NCI-H1417 treated with DMSO at 0.1 percent for 48 hours (cell line): Measurements from ENCODE around the gene ARMH2.
"Not testable (repeated sequence)": the region's sequence is repeated elsewhere in the genome, so short reads cannot be mapped to it uniquely, and the experiment has no call there.

Experiments used
- DNase-seq: peaks from one replicate; lab custom pipeline; 2025; lab: John Stamatoyannopoulos, UW

Gene ARMH2

DNA sequence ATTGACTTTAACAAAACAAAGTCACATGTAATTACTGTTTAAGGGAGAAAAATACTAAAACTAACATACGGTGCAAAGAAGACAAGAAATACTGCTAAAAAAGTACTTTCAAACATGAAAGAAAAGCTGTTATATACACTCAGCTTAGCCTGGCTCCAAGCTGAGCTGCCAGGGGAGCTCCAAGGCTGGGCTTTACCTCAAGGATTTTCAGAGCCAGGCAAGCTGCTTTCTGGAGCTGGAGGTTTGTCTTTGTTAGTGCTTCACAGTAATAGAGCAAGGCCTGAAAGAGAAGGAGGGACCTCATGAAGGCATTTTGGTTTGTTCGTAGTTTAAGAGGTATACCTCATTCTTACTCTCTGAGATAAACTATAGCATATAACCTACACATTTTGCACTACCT, 19.6 kb upstream of the ARMH2 start:
- DNase-seq = no peak

DNA sequence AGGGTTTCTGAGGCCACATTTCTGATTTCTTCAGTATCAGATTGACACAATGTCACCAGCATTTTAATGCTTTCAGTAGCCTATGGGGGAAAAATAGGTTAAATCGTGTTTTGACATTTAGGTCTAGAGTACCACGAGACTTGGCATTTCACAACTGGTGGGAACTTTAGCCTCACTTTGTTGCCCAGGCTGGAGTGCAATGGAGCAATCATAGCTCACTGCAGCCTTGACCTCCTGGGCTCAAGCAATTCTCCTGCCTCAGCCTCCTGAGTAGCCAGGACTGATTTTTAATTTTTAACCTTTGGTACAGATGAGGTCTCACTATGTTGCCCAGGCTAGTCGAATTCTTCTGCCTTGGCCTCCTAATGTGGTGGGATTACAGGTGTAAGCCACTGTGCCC, 11.0 kb upstream of the ARMH2 start:
- DNase-seq = no peak

DNA sequence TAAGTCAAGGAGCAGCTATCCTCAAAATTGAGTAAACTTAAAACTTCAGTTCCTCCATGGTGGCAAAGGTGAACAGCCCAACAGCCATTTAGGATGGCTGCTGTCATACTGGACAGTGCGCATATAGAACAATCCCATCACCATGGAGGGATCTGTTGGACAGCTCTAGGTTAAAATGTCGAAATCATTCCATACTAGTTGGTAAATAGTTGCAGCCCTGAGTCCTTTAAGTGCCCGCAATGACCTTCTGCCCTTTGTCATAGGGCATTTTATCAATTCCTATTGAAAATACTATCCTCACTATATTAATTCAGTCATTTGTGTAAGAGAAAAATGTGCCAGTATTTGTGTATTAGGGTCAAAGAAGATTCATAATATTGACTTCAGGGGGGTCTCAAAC, 8.9 kb upstream of the ARMH2 start:
- DNase-seq = no peak

DNA sequence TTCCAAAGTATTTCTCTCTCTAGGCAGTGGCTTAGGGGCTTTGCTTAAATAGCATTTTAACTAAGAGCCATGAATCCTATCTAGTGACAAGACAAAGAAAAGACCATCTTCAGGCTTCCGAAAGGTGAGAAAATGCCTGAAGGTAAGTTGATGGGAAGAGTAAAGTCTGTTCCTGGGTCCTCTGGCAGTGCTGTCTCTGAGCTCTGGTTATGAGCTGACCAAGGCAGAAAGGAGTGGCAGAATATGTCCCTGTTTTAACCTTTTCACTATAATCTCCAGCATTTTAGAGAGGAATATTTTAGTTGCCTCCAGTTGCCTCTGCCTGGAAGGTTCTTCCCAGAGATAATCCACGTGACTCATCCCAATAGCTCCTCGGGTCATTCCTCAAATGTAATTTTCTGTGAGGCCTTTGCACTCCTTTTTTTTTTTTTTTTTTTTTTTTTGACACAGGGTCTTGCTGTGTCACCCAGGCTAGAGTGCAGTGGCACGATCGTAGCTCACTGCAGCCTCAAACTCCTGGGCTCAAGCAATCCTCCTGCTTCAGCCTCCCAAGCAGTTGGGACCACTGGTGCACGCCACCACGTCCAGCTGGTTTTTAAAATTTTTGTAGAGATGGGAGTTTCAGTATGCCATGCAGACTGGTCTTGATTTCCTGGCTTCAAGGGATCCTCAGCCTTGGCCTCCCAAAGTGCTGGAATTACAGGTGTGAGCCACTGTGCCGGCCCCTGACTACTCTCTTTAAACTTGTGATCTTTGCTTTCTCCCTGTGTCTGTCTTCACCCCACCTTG, 3.7 kb upstream of the ARMH2 start:
- DNase-seq = no peak

DNA sequence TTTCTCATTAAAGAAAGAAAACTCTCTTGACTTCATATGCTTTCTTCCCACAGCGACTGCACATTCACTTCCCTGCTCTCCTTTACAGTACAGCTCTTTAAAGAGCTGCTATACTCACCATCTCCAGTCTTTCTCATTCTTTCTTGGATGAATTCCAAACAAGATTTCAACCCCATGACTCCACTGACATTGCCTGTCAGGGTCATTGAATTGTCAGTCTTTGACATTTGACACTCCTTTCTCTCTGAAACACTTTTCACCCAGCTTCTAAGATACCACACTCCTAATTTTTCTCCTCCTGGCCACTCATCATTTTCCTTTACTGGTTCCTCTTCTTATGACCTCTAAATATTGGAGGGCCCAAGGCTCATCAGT, 811 bp upstream of the ARMH2 start:
- DNase-seq = no peak

DNA sequence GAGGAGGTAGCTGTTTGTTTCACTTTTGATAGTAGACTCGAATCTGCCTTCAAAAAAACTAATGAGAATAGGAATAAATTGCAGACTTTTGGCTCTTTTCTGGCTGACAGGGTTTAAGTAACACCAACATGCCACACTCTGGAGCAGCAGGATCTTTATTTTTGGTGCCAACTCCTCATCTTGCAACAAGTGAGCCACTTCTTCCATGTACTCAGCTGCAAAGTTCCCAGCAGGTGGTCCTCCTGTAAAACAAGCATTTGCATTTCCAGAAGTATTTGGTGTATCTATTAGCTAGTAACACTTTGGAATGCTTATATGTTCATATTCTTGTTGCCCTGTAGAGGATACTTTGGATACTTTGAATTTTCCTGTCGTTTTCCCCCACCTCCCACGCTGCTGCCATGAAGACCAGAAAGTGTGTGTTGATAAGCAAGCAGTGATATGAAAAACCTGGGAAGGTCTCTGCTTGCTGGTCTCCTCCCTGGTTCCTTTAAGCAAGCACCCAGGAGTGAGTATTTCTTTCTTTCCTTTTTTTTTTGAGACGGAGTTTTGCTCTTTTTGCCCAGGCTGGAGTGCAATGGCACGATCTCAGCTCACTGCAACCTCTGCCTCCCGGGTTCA, 1.0 kb downstream of the ARMH2 start:
- no peak for DNase-seq

DNA sequence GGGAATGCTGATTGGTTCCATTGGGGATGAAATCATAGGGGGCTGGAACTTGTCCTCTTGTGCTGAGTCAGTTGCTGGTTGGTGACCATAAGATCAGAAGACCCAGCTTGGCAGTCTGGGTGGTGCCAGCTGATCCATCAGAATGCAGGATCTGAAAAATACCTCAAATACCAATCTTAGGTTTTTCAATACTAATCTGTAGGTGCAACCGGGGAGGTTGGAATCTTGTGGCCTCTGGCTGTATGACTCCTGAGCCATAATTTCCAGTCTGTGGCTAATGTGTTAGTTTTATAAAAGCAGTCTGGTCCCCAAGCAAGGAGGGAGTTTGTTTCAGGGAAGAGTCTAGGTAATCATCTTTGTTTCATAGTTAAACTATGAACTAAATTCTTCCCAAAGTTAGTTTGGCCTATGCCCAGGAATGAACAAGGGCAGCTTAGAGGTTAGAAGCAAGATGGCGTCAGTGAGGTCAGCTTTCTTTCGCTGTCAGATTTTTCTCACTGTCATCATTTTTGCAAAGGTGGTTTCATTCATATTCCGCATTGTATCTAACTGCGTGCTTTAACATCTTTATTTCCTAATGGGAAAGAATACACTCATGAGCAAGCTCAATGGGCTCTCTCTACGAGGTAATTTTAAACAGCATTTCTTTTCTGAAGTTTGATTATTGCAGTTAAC, 2.0 kb downstream of the ARMH2 start:
- no peak for DNase-seq

DNA sequence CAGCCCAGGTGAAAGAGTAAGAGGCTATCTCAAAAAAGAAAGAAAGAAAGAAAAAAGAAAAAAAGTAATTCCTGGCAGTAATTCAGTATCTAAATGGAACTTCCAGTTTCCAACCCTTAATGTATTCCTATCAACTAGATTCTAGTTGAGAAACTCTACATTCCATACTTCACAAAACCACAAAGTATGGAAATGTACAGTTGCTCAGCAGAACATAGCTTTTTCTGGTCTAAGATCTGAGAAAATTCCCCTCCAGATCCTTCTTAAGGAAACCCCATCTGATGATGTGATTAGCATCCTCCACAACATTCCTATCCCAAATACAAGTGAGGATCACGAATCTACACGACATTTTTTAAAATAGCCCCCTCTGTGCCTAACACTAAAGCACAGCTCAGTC, 3.6 kb downstream of the ARMH2 start:
- DNase-seq = no peak

DNA sequence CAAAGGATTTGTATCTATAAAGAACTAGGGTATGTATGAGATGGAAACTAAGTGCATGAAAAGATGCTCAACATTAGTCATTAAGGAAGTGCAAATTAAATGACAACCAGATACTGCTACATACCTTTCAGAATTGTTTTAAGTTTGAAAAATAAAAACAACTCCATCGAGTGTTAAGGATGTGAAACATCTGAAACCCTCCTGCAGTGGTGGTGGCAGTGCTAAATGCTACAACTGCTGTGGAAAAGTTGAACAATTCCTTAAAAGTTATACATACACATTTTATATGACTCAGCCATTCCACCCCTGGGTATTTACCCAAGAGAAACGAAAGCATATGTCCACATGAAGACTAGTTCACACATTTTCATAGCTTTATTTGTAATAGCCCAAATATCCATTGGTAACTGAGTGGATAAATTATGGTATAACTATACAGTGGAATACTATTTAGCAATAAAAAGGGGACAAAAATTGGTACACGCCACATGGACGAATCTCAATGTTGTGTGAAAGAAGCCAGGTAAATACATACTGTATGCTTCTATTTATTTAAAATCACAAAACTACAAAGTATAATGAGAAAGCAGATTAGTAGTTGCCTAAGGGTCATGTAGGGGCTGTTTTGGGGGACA, 10.6 kb downstream of the ARMH2 start:
- DNase-seq = no peak

DNA sequence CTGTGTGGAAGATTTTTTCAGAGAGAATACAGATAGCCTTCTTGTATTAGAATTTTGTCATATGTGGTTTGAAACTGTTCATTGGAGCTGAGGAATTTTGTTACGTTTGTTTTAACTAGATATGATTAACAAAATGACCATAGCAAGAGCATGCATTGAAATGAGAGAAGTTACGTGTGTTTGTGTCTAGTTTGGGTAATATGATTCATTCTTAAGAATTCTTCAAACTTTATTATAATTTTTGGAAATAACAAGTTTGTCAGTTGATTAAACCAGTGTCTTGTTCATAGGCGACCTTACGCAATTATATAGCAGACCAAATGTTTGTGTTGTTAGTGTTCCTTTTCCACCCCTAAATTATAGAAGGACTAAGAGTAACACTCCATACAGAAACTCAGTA, 18.5 kb downstream of the ARMH2 start:
- no peak for DNase-seq

DNA sequence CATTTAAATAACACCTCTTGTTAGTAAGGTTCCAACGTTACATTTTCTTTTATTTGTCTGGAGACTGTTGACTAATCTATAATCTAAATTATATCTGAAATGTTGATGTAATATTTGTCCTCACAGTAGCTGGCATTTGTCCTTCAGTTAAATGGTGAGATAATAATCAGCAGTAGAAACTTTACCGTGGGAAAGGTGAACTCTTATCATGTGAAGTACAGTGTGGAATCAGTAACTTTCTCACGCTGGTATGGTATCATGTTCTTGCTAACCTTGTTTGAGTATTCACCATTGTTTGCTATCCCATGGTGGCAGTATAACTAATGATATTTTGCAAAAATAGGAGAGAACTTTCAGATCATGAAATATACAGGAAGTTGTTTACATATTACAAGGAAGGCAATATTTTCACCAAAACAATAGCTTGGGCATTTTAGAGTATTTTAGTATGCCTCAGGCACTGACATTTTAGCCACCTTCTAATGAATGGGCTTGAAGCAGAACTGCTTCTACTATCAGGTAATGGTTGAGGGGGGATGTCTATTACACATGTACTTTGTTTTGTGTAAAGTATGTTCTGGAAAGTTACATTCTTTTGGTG, 19.2 kb downstream of the ARMH2 start:
- no peak for DNase-seq

DNA sequence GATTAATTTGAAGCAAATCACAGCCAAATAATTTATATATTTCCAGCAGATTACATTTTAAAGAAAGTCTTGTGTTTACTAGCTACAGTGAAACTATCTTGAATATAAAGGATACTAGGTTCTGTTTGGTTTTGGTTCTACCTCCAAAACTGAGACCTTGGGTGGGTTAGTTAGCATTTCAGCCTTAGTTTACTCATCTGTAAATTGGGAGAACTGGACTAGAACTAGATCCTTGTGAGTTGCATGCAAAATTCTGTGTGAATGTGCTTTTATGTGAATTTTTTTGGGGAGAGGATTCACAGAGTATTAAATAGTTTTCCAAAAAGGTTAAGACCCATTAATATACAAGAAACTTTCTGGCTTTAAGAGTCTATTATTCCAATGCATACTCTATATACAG, 19.8 kb downstream of the ARMH2 start:
- DNase-seq = no peak

DNA sequence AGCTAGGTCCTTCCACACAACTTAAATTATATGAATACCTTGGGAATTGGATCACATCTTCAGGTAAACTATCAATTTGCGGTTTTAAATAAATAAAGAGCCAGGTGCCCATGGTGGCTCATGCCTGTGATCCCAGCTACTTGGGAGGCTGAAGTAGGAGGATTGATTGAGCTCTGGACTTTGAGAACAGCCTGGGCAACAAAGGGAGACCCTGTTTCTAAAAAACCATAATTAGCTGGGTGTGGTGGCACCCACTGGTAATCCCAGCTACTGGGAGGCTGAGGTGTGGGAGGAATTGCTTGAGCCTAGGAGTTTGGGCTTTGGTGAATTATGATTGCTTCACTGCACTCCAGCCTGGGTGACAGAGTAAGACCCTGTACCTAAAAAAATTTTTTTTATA, 20.6 kb downstream of the ARMH2 start:
- no peak for DNase-seq

DNA sequence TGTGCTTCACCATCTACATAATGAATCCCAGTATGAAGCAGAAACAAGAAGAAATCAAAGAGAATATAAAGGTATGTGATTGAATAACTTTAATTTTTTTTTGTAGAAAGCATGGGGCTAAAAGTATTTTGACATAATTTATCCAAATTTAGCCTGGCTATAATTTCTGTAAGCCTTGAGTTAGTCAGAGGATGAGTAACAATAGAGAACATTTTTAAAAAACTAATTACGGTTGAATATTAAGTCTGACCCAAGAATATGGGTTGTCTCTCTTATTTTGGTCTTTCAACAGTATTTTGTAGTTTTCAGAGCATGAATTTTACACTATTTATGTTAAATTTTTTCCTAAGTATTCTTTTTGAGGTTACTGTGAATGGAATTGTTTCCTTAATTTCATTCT, 21.5 kb downstream of the ARMH2 start:
- DNase-seq = no peak

DNA sequence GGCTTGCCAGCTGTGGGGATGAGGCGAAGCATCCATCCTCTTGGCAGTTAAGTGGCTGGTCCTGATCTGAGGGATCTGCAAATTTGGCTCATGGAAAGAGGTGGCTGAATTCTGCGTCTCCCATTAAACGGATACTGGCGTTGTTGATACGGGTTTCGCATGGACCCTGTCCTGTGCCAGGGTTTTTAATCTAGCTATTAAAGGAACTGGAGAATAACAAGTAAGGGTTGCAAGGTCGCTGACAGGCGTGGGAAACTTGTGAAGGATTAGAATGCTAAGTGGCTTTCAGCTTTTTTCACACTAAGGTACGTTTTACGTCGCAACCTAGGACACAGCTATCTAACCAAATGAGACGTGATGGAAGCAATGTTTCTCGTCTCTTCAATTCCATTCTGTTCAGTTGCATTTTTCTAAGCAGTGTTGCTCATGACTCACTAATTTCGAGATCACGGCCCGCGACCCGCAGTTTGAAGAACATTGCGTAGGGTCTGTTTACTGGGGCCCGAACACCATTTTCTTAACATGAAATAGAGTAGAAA, 23.1 kb downstream of the ARMH2 start:
- no peak for DNase-seq

DNA sequence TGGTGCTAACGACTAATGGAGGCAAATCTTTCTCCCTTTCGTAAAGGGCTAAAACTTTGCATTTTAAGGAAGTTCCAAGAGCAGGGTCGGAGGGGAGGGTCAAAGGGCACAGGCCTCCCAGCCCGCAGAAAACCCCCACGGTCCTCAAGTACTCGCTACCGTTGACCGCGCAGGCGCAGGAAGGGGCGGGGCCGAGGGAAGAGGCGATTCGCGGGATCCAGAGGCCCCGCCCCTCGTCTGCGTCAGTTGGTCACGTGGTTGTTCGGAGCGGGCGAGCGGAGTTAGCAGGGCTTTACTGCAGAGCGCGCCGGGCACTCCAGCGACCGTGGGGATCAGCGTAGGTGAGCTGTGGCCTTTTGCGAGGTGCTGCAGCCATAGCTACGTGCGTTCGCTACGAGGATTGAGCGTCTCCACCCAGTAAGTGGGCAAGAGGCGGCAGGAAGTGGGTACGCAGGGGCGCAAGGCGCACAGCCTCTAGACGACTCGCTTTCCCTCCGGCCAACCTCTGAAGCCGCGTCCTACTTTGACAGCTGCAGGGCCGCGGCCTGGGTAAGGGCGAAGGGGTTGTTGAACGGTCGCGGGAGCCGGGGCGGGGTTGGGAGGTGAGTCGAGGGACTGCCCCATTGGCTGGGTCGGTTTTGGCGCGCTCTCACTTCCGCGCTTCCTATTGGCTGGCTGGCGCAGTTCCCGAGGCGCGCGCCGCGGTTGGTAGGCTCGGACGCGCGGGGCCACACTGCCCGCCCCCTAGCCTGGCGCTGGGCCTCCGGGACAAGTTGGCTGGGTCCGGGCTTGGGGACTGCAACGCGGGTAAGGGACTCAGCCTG, 23.8 kb downstream of the ARMH2 start, which contains the start of gene GMNN:
Gene GMNN, plus strand, starts transcription at position 242 of the 824 bp plus-strand sequence. CDS start 2,310 bp downstream, outside the sequence.
- peak; percentile 87 for DNase-seq

DNA sequence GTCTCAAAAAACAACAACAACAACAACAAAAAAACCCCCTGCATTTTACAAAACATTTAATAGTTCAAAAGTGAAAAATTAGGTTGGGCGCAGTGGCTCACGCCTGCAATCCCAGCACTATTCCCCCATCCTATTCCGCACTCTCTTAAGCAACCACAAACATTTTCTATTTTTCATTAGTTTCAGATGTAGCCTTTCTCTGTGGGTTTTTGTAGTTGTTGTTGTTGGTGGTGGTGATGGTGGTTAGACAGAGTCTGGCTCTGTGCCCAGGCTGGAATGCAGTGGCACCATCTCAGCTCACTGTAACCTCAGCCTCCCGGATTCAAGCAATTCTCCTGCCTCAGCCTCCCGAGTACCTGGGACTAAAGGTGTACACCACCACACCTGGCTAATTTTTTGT, 30.4 kb downstream of the ARMH2 start:
- DNase-seq = no peak

DNA sequence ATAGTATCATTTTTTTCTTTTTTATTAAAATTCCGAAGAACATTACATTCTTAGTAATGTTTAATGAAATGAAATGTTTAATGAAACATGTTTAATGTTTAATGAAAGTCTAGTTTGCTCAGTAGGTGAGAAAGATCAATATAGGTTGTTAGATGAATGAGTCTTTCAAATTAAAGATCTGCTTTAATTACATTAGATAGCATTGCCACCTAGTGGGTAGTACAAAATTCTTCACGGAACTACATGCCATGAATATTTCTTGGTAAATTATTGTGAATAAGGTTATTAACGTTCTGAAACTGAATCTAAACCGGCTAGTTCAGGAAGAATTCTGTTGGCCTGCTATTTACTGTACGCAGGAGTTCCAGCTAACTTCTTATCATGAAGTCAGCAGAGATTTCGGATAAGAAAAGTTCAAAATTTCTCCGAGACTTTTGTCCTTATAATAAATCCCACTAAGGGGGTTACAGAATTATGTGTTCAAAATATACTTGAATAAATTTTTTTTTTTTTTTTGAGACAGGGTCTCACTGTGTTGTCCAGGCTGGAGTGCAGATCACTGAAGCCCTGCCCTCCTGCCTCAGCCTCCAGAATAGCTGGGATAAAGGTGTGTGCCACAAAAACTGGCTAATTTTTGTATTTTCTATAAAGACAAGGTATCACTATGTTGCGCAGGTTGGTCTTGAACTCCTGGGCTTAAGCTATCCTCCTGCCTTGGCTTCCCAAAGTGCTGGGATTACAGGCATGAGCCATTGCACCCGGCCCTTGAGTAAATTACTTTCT, 31.8 kb downstream of the ARMH2 start:
- DNase-seq = no peak

DNA sequence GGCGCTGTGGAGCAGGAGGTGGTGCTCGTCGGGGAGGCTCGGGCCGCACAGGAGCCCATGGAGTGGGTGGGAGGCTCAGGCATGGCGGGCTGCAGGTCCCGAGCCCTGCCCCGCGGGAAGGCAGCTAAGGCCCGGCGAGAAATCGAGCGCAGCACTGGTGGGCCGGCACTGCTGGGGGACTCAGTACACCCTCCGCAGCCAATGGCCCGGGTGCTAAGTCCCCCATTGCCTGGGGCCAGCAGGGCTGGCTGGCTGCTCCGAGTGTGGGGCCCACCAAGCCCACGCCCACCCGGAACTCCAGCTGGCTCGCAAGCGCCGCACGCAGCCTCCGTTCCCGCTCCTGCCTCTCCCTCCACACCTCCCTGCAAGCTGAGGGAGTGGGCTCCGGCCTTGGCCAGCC, 32.7 kb downstream of the ARMH2 start:
- DNase-seq = not testable (repeated sequence)
